HG02571 (cell line): Measurements from ENCODE around the gene SEMA4B.

Source experiments
- ATAC-seq: cut with Tn5 transposase; IDR thresholded peaks from one replicate; pipeline ENCODE4 v1.9.1; 2021; ENCODE audit warnings: mild to moderate bottlenecking, moderate library complexity; ENCODE audit not compliant: unreplicated experiment

SEMA4B gene

GRCh38 chr15:90225504-90226234 lies 24.5 kb downstream of the SEMA4B start:
- no peak for ATAC-seq

GRCh38 chr15:90227336-90227735 lies 26.2 kb downstream of the SEMA4B start:
- ATAC-seq, result no peak

- no peak for ATAC-seq
Observed at GRCh38 chr15:90227816-90228772, 27.0 kb downstream of the SEMA4B start.

- no peak for ATAC-seq
Observed at GRCh38 chr15:90228960-90229359, 27.8 kb downstream of the SEMA4B start.

GRCh38 chr15:90230071-90230494 lies 29.0 kb downstream of the SEMA4B start:
- ATAC-seq, result no peak

GRCh38 chr15:90230610-90231009 lies 29.5 kb downstream of the SEMA4B start:
- ATAC-seq, result no peak

DNA sequence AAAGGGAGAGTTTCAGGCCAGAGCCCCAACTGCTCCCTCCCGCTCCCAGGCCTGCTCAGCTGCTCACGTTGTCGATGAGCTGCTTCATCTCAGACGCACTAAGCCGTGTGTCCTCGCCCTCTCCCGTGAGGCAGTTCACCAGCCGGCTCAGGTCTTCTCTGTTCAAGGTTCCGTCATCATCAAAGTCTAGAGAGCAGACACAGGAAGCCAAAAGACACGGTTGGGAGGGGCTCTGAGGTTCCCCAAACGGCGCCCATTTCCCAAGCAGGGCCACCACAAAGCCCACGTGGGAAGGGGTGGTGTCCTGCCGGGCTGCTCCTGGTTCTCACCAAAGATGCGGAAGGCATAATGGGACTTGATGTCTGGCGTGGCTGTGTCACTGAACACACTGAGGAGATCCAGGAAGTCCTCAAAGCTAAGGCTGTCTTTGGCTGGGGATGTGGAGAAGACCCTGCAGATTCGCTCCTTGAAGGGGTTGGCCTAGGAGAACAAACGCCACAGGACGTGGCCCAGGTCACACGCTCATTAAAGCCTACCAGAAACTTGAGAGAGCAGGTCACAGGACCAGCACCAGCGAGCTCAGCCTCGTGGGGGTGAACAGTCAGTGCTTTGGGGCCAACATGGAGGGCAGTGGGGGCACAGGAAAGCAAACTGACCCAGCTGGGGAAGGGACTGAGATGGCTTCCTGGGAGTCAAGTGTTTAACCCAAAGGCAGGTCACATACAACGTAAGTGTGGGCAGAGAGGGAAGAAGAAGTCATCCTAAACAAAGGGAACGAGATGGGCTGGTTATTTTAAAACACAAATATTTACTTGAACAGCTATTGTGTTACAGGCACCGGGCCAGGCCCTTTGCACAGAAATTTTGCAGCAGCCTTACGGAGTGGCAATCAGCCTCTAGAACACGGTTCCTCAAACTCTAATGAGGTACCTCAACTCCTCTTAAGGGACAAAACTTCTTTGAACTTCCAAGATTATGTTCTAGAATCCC lies 30.2 kb downstream of the SEMA4B start:
- ATAC-seq, result no peak

DNA sequence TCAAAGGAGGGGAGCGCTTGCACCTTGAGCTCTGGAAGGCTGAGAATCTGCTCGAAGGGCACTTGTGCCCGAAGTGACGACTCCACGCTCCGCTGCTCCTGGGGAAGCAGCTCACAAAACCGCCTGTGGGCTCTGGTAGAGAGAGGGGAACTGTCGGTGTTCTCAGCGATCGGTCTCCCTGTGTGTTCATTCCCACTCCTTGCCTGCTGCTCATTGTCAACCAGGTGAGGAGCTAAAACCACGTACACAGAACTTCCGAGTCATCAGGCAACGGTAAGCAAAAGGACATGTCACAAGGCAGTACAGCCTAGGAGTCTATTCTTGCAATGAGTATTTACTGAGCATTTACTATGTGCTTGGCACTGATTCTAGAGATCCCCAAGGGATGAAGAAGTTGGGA lies 31.1 kb downstream of the SEMA4B start:
- no peak for ATAC-seq

- ATAC-seq, result no peak
Observed at GRCh38 chr15:90232941-90233386, 31.8 kb downstream of the SEMA4B start.

DNA sequence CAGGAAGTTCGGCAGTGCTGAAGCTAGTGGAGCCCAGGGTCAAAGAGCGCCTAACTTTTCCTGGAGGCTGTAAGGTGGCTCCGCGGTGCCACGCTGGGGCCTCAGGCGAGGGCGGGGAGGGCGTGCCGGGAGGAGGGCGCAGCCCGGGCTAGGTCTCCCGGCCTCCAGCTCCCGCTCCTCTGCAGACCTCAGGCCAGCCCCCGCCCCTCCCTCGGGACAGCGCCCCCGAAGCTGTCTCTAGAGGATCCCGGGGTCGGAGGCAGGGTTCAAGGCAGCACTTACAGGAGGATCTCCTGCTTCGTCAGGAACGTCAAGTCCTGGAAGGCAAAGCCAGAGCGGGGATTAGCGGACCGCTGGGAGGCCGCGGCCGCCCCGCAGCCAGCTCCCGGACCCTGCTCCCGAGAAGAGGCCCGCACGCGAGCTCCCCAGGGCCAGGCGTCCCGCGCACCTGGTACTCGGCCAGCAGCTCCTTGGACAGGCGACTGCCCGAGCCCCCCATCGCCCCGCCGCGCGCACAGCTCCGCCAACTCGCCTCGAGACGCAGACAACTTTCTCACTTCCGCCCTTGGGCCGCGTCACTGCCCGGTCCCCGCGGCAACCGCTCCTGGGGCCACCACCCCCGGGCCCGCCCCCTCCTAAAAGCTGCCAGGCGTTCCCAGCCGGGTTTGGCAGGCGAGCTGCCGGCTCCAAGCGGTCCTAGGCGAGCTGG lies 32.4 kb downstream of the SEMA4B start, which contains the start of gene CIB1:
CIB1 (minus strand) TSS at position 555 of the 709 bp plus-strand sequence; CDS start at position 499, 56 bp downstream.
- ATAC-seq, result peak; percentile 86

GRCh38 chr15:90234096-90234988 lies 33.2 kb downstream of the SEMA4B start, which contains the start of gene GDPGP1:
GDPGP1 (plus strand) TSS chr15:90234209; CDS start chr15:90240909, 6,700 bp downstream.
- peak; percentile 45 for ATAC-seq

DNA sequence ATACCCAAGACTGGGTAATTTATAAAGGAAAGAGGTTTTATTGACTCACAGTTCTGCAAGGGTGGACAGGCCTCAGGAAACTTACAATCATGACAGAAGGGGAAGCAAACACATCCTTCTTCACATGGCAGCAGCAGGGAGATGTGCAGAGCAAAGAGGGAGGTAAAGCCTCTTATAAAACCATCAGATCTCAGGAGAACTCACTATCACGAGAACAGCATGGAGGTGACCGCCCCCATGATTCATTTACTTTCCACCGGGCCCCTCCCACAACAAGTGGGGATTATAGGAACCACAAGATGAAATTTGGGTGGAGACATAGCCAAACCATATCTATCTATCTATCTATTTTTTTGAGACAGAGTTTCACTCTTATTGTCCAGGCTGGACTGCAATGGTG lies 38.2 kb downstream of the SEMA4B start:
- no peak for ATAC-seq

GRCh38 chr15:90240856-90241255 lies 39.7 kb downstream of the SEMA4B start:
- ATAC-seq, result no peak

DNA sequence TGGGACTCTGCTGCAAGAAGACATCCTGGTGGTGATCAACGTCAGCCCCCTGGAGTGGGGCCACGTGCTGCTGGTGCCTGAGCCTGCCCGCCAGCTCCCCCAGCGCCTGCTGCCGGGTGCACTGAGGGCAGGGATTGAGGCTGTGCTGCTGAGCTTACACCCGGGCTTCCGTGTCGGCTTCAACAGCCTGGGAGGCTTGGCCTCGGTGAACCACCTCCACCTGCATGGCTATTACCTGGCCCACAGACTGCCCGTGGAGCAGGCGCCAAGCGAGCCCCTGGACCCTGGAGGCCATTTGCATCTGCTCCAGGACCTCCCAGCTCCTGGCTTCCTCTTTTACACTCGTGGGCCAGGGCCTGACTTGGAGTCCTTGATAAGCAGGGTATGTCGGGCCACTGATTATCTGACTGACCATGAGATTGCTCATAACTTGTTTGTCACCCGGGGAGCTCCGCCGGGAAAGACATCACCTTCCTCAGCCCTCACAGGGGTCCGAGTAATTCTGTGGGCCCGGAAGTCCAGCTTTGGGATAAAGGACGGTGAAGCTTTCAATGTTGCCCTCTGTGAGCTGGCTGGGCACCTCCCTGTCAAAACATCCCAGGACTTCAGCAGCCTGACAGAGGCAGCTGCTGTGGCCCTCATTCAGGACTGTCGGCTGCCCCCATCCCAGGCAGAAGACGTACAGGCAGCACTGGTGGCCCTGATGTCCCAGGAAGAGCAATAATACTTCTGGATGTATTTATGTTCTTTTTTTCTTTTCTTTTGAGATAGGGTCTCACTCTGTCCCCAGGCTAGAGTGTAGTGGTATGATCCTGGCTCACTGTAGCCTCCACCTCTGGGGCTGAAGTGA lies 40.4 kb downstream of the SEMA4B start:
- ATAC-seq, result no peak

- no peak for ATAC-seq
Observed at GRCh38 chr15:90243943-90244639, 43.0 kb downstream of the SEMA4B start.

DNA sequence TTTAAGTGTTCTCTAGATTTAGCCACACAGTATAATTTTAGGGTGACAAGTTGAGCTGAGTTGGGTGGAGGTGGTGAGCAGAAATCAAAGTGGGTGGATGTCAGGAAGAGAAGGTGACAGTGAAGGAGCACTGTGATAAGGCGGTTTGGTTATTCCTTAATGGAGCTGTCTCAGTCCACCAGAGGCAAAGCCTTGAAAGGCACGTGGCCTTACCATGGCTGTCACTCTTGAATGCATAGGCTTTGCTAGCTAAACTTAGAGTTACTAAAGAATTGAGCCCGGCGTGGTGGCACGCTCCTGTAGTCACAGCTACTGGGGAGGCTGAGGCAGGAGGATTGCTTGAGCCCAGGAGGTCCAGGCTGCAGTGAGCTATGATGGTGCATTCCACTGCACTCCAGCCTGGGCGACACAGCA lies 47.7 kb downstream of the SEMA4B start:
- no peak for ATAC-seq

- ATAC-seq, result peak; percentile 86
Observed at GRCh38 chr15:90249203-90249863, 48.2 kb downstream of the SEMA4B start, which contains the start of gene TTLL13. TTLL13 (plus strand) TSS chr15:90249556; CDS start chr15:90250631, 1,075 bp downstream.
